Hematopoietic multipotent progenitor cell (in vitro differentiated cells): ENCODE data around the gene ARL3. TPM values are rescaled to one million over a fixed set of nuclear protein-coding genes. Genes with fewer than 3 reads are reported as not detected.

ENCODE experiments used
- DNase-seq, 3 donors: peaks; one replicate each; pipeline ENCODE4 v3.0.0-alpha.2; 2011 to 2015; ENCODE audit warnings: low read depth in 2 of 3, low spot score in 2 of 3
- total RNA-seq: library from RNA; depleted of rRNA; stranded (reverse); fragments of >200 nt; gene quantifications from one replicate; pipeline ENCODE4 v1.2.3, GENCODE V29; 2012

The ARL3 gene
- total RNA-seq, 1 donor = 1.1 TPM

GRCh38 chr10:102654566-102654965, 59.6 kb downstream of the ARL3 start:
- no peak for DNase-seq

- no peak for DNase-seq
These were observed 61.1 kb downstream of the ARL3 start for GRCh38 chr10:102653060-102653459.

- no peak for DNase-seq
These were observed 61.9 kb downstream of the ARL3 start for GRCh38 chr10:102652170-102652916.

GRCh38 chr10:102651455-102652169, 62.6 kb downstream of the ARL3 start:
- no peak for DNase-seq

GRCh38 chr10:102650655-102651454, 63.3 kb downstream of the ARL3 start:
- no peak for DNase-seq

GRCh38 chr10:102649797-102650654, 64.2 kb downstream of the ARL3 start:
- no peak for DNase-seq

- no peak for DNase-seq
These were observed 65.1 kb downstream of the ARL3 start for GRCh38 chr10:102648889-102649796.

- DNase-seq = no peak
These were observed 65.8 kb downstream of the ARL3 start for GRCh38 chr10:102648269-102648888.

- no peak for DNase-seq
These were observed 66.5 kb downstream of the ARL3 start for GRCh38 chr10:102647443-102648268.

- no peak for DNase-seq
These were observed 67.4 kb downstream of the ARL3 start for GRCh38 chr10:102646610-102647442.

- DNase-seq = peak in 2 of 3 donors; percentile 94 to 95
These were observed 68.2 kb downstream of the ARL3 start for GRCh38 chr10:102645741-102646609.

- DNase-seq = peak in 2 of 3 donors; percentile 66 to 74
These were observed 68.8 kb downstream of the ARL3 start for GRCh38 chr10:102645388-102645740.

GRCh38 chr10:102644646-102645387, 69.4 kb downstream of the ARL3 start:
- DNase-seq = peak; percentile 66 to 87 (median 86)

GRCh38 chr10:102644066-102644645, 70.0 kb downstream of the ARL3 start, which contains the start of gene TRIM8:
TRIM8 (plus strand) TSS chr10:102644479; CDS start chr10:102644618, 139 bp downstream.
- DNase-seq = peak in 2 of 3 donors; percentile 37 to 49
